GM12891 (cell line): ENCODE data around the gene DCAF4L1.

Source experiments
- POLR2A ChIP-seq: IDR thresholded peaks from 2 replicates; pipeline ENCODE4 v1.6.1; 2011; ENCODE audit warnings: low read depth, low read length, control low read depth
- POLR2AphosphoS5 ChIP-seq: IDR thresholded peaks from 2 replicates; pipeline ENCODE4 v1.6.1; 2011; ENCODE audit warnings: low read depth, low read length, control low read depth
- TAF1 ChIP-seq: IDR thresholded peaks from 2 replicates; pipeline ENCODE4 v1.6.1; 2011; ENCODE audit warnings: low read depth, low read length, control low read depth

GRCh38 chr4:41944089-41944488 lies 37.5 kb upstream of the DCAF4L1 start:
- TF ChIP-seq POLR2A (no peak), TAF1 (no peak), POLR2AphosphoS5 (no peak)
